Stimulated activated CD8-positive, alpha-beta memory T cell treated with anti-CD3 and anti-CD28 coated beads, Interleukin-2, amount 100 ng/mL, for 48 hours (primary cell): ENCODE results near the gene PCSK2.
A peak's percentile ranks its signal among the peaks of the same experiment; 100 is the strongest.

Source experiments
- DNase-seq, 2 donors: peaks; one replicate each; pipeline ENCODE4 v3.0.0-alpha.2; 2020; ENCODE audit warnings: low read depth in 2 of 2

PCSK2 gene

GRCh38 chr20:17481661-17482060 is 254.8 kb downstream of the PCSK2 start:
- DNase-seq, result no peak

- DNase-seq, result no peak
Observed at GRCh38 chr20:17482536-17482935, 255.7 kb downstream of the PCSK2 start.

GRCh38 chr20:17485017-17485416 is 258.2 kb downstream of the PCSK2 start:
- no peak for DNase-seq

- no peak for DNase-seq
Observed at GRCh38 chr20:17488916-17489600, 262.2 kb downstream of the PCSK2 start.

GRCh38 chr20:17490501-17490900 is 263.7 kb downstream of the PCSK2 start:
- DNase-seq, result no peak

GRCh38 chr20:17491041-17491440 is 264.2 kb downstream of the PCSK2 start:
- DNase-seq, result no peak

GRCh38 chr20:17491488-17491887 is 264.6 kb downstream of the PCSK2 start:
- DNase-seq, result no peak

GRCh38 chr20:17493173-17493572 is 266.3 kb downstream of the PCSK2 start:
- no peak for DNase-seq

- no peak for DNase-seq
Observed at GRCh38 chr20:17494201-17494600, 267.4 kb downstream of the PCSK2 start.

- DNase-seq, result no peak
Observed at GRCh38 chr20:17495826-17496225, 269.0 kb downstream of the PCSK2 start.

GRCh38 chr20:17497821-17498580 is 271.2 kb downstream of the PCSK2 start:
- no peak for DNase-seq

GRCh38 chr20:17498641-17499040 is 271.8 kb downstream of the PCSK2 start:
- no peak for DNase-seq

- no peak for DNase-seq
Observed at GRCh38 chr20:17499041-17499440, 272.2 kb downstream of the PCSK2 start.

GRCh38 chr20:17500271-17500670 is 273.4 kb downstream of the PCSK2 start:
- no peak for DNase-seq

- DNase-seq, result no peak
Observed at GRCh38 chr20:17500826-17501225, 274.0 kb downstream of the PCSK2 start.

- DNase-seq, result no peak
Observed at GRCh38 chr20:17501701-17502100, 274.9 kb downstream of the PCSK2 start.

GRCh38 chr20:17502105-17502504 is 275.3 kb downstream of the PCSK2 start:
- no peak for DNase-seq

- DNase-seq, result no peak
Observed at GRCh38 chr20:17503301-17504065, 276.6 kb downstream of the PCSK2 start.

- DNase-seq, result no peak
Observed at GRCh38 chr20:17504066-17504897, 277.4 kb downstream of the PCSK2 start.

GRCh38 chr20:17504898-17505635 is 278.2 kb downstream of the PCSK2 start:
- peak; percentile 16 to 49 for DNase-seq
